IMR-90 (cell line): Measurements from ENCODE around the gene CAGE1.

Experiments
- CHD1 ChIP-seq: IDR thresholded peaks from 2 replicates; pipeline ENCODE4 v1.6.1; 2012; ENCODE audit warnings: low read depth, low read length, improper control_type of control experiment
- MAFK ChIP-seq: IDR thresholded peaks from 2 replicates; pipeline ENCODE4 v1.6.1; 2012; ENCODE audit warnings: low read depth, low read length, improper control_type of control experiment
- MXI1 ChIP-seq: IDR thresholded peaks from 2 replicates; pipeline ENCODE4 v1.6.1; 2012; ENCODE audit warnings: low read depth, mild to moderate bottlenecking, low read length, moderate library complexity, borderline replicate concordance
- POLR2A ChIP-seq: IDR thresholded peaks from 2 replicates; pipeline ENCODE4 v1.6.1; 2012; ENCODE audit warnings: mild to moderate bottlenecking, low read depth, low read length
- RCOR1 ChIP-seq: IDR thresholded peaks from 2 replicates; pipeline ENCODE4 v1.6.1; 2012; ENCODE audit warnings: mild to moderate bottlenecking, low read length, improper control_type of control experiment; ENCODE audit not compliant: insufficient replicate concordance
- RFX5 ChIP-seq: IDR thresholded peaks from 2 replicates; pipeline ENCODE4 v1.8.0; 2012; ENCODE audit warnings: low read depth, mild to moderate bottlenecking, low read length, moderate library complexity
- SMC3 ChIP-seq: fragments of 150-350 bp; IDR thresholded peaks from 2 replicates; pipeline ENCODE4 v1.6.1; 2016; ENCODE audit warnings: low read depth, mild to moderate bottlenecking, antibody characterized with exemption, low read length, moderate library complexity
- TF ChIP-seq, protein P1 (sequence below): conservative IDR thresholded peaks from 2 replicates; pipeline ENCODE4 v1.5.1; 2012; ENCODE audit warnings: mild to moderate bottlenecking, low read depth, low read length, improper control_type of control experiment
- TF ChIP-seq, protein P2 (sequence below): fragments of 150-350 bp; IDR thresholded peaks from 2 replicates; pipeline ENCODE4 v1.6.1; 2017; ENCODE audit warnings: mild to moderate bottlenecking, antibody characterized with exemption, low read length, low read depth

DNA sequence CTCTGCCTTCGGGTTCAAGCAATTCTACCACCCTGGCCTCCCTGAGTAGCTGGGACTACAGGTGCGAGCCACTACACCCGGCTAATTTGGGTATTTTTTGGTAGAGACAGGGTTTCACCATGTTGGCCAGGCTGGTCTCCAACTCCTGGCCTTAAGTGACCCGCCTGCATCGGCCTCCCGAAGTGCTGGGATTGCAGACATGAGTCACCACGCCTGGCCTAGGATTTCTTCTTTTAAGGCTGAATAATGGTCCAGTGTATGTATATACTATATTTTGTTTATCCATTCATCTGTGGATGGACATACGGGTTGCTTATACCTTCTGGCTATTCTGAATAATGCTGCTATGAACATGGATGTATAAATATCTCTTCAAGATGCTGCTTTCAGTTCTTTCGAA lies 17.2 kb upstream of the CAGE1 start:
- TF ChIP-seq, protein P1, sequence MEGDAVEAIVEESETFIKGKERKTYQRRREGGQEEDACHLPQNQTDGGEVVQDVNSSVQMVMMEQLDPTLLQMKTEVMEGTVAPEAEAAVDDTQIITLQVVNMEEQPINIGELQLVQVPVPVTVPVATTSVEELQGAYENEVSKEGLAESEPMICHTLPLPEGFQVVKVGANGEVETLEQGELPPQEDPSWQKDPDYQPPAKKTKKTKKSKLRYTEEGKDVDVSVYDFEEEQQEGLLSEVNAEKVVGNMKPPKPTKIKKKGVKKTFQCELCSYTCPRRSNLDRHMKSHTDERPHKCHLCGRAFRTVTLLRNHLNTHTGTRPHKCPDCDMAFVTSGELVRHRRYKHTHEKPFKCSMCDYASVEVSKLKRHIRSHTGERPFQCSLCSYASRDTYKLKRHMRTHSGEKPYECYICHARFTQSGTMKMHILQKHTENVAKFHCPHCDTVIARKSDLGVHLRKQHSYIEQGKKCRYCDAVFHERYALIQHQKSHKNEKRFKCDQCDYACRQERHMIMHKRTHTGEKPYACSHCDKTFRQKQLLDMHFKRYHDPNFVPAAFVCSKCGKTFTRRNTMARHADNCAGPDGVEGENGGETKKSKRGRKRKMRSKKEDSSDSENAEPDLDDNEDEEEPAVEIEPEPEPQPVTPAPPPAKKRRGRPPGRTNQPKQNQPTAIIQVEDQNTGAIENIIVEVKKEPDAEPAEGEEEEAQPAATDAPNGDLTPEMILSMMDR, result no peak
- TF ChIP-seq RCOR1 (no peak), CHD1 (no peak), SMC3 (no peak), RFX5 (no peak), POLR2A (no peak), MAFK (no peak), MXI1 (no peak)
- TF ChIP-seq, protein P2, sequence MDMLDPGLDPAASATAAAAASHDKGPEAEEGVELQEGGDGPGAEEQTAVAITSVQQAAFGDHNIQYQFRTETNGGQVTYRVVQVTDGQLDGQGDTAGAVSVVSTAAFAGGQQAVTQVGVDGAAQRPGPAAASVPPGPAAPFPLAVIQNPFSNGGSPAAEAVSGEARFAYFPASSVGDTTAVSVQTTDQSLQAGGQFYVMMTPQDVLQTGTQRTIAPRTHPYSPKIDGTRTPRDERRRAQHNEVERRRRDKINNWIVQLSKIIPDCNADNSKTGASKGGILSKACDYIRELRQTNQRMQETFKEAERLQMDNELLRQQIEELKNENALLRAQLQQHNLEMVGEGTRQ, result no peak
